Right forelimb (tissue), 1 donor: ENCODE results near the gene AUTS2.

Experiments used
- DNase-seq: peaks from one replicate; pipeline ENCODE4 v3.0.0-alpha.2; 2018

The AUTS2 gene

DNA sequence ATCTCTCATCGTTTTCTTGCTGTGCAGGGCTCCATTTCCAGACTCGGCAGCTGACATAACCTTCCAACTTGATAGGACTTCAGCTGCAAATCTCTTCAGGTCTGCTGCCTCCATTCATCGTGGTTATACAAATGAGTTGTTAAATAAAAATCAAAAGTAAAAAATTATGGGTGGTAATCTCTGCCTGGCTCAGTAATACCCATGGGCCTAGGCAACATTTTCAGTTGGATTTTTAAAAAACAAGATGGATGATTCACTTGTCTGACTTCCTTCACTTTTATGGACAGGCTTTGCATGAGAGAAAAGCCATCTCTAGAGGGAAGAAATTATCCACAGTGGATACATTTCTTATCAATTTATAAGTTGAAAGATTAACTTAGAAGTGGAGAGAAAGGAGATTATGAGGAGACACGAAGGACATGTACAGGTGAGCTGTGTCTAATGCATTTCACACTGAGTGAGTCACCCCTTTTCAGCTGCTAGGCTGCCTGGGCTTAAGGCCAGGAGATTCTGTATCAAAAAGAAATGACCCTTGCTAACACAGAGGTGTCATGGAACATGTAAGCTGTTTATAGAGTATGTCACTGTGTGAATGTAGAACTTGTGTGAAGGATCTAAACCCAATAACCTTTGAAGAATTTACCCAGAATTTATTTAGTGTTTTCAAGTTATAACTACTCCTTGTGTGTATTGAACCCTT is 495.1 kb downstream of the AUTS2 start:
- DNase-seq: no peak

GRCh38 chr7:70094831-70095230 is 496.6 kb downstream of the AUTS2 start:
- no peak for DNase-seq

DNA sequence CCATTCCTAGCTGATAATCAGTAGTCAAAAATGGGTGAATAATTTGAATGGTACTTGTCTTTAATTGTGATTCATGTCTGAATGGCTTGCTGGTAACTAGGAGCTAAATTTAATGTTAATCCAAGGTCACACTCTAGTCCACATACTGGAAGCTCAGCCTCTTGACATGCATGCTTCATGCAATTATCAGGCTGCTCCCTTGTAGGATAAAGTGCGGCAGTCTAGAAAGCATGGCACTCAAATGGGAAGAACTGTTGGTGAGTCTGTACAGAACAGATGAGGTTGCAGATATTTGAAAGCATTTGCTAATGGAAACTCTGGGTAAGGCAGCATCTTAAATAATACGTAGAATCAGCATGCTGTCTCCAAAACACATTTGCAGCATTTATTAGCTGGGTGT is 499.4 kb downstream of the AUTS2 start:
- DNase-seq: no peak

- no peak for DNase-seq
Measured at GRCh38 chr7:70098133-70098561, 499.9 kb downstream of the AUTS2 start.

- no peak for DNase-seq
Measured at GRCh38 chr7:70098905-70099672, 500.8 kb downstream of the AUTS2 start.

GRCh38 chr7:70104243-70104642 is 506.0 kb downstream of the AUTS2 start:
- DNase-seq: no peak

GRCh38 chr7:70113078-70113477 is 514.8 kb downstream of the AUTS2 start:
- DNase-seq: no peak

DNA sequence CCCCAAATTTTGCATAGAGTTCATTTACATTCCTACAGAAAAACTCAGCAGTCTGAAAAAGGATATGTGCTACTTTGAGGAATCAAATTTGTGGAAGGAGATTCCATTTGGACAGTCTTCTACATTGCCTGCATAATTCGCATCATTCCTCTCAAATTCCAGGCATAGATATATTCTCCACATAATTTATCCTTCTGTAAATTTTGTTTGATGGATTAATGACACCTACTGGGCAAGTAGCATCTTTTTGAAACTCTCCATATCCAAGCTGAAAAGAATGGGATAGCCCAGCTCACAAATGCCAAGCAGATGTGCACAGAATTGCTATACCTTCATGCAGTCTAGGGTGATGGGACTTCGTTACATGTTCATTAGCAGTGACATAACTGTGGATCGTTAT is 515.3 kb downstream of the AUTS2 start:
- DNase-seq: no peak

DNA sequence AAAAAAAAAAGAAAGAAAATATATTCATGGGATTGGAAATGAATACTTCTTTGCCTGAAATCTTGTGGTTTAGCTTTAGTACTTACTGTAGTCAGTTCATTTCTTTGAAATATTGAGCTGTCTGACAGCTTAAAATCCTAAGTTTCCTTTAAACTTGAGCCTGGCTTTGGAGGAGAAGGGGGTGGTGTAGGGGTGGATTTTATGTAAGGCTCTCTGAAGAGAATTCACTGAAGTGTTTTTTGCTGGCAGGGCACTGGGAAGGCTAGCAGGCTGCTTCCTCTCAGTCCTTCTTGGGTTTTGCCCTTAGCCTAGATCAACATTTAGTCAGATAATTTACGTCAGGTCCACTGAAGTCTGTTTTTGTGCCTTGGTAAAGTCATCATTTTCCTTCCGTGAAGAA is 516.5 kb downstream of the AUTS2 start:
- DNase-seq: no peak

DNA sequence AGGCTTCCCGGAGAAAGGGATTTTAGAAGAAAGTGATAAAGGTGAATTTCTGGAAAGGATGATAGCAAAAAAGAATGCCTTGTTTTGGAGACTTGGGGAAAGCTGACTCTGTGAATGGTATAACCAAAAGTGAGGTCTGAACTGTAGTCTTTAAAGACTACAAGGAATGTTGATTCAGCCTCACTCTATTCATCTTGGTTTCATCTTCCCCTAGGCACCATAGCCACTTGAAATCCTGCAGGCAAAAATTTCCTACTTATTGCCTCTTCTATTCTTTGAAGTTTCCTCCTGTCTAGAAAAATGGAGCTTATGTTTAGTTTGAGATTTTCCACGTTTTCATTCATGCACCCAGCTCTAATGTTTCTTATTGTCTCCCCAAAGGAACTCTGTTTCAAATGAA is 518.0 kb downstream of the AUTS2 start:
- no peak for DNase-seq

- DNase-seq: no peak
Measured at GRCh38 chr7:70116867-70117266, 518.6 kb downstream of the AUTS2 start.

DNA sequence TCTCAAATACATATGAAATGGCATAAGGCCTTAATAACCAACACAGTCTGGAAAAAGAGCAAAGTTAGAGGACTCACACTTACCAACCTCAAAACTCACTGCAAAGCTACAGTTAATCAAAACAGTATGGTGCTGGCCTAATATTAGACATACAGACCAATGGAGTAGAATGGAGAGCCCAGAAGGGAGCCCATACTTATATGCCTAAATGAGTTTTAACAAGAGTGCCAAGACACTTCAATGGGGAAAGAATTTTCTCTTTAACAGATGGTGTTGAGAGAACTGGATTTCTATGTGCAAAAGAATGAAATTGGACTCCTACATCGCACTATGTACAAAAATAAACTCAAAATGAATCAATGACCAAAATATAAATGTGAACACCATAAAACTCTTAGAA is 522.6 kb downstream of the AUTS2 start:
- no peak for DNase-seq

DNA sequence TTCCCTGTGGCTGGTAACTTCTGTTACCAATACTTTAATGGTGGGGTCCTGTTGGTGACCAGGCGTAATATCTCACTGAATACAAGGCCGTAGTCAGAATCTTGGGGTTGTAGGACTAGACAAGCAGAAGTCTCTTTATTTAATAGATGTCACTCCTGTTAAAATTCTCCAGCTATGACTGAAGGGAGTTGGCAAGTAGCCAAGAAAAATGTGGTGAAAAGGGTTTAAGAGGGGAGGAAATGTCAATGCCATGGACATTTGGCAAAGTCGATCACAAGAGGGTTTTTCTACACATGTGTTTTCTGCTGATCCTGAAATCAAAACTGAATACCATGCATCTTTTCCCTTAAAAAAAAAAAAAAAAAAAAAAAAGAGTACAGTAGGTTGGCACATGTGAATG is 533.5 kb downstream of the AUTS2 start:
- DNase-seq: no peak

DNA sequence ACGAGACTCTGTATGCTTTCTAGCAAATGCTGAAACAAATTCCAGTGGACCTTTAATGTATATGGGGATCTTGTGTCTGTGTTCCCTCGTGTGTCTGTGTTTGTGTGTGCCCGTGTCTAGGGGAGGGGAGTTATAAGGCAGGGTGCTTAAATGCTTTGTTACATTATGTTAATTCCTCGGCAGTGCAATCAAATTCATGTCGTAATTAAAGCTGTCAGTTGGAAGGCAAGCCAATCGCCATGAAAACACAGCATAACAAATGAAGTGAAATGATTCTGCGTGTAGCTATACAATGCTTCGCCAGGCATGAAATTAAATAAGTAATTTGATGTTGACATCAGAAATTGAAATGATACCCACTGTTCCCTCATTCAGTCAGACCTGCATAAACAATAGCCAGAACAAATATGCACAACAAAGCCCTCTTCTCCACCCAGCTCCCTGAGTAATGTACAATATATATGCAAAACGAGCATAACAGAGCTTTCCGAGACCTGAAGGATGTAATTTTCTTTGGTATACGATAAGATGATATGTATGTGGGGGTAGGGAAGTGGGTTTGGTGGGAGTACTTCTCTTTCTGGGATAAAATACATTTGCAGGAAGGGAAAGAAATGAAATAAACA is 534.1 kb downstream of the AUTS2 start:
- no peak for DNase-seq

- no peak for DNase-seq
Measured at GRCh38 chr7:70132852-70133690, 534.8 kb downstream of the AUTS2 start.

DNA sequence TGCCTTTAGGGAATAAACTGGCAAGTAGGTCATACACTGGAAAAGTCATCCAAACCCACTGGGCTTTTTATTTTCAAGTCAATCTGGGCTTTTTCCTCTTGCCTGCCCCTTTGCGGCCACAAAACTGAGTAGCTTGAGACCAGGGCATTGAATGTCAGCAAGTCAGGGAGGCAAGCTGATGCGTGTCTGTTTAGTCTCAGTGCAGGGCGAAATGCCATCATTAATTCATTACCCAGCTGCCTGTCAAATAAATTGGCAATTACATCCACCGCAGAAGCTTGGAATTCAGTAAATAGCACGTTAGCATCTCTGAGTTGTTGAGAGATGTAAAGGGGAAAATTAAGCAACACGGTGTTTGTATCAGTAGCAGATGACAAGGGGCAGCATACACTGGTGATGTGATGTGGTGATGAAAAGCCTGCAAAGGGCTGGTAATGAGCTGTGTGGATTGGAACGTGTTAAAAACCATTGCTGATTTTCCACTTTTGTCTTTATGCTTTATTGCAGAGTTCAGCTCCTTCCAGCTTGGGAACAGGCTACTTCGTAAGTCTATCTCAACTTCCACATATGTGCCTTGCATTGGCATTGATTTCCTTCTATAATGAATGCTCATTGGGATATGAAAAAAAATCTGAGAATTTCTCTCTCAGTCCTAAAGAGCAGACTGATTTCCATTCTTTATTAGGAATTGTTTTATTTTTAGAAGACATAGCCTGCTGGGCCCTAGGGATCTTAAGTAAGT is 535.9 kb downstream of the AUTS2 start:
- DNase-seq: no peak

GRCh38 chr7:70135656-70136055 is 537.4 kb downstream of the AUTS2 start:
- no peak for DNase-seq

- no peak for DNase-seq
Measured at GRCh38 chr7:70137126-70137525, 538.9 kb downstream of the AUTS2 start.

GRCh38 chr7:70142247-70142932 is 544.1 kb downstream of the AUTS2 start:
- no peak for DNase-seq

DNA sequence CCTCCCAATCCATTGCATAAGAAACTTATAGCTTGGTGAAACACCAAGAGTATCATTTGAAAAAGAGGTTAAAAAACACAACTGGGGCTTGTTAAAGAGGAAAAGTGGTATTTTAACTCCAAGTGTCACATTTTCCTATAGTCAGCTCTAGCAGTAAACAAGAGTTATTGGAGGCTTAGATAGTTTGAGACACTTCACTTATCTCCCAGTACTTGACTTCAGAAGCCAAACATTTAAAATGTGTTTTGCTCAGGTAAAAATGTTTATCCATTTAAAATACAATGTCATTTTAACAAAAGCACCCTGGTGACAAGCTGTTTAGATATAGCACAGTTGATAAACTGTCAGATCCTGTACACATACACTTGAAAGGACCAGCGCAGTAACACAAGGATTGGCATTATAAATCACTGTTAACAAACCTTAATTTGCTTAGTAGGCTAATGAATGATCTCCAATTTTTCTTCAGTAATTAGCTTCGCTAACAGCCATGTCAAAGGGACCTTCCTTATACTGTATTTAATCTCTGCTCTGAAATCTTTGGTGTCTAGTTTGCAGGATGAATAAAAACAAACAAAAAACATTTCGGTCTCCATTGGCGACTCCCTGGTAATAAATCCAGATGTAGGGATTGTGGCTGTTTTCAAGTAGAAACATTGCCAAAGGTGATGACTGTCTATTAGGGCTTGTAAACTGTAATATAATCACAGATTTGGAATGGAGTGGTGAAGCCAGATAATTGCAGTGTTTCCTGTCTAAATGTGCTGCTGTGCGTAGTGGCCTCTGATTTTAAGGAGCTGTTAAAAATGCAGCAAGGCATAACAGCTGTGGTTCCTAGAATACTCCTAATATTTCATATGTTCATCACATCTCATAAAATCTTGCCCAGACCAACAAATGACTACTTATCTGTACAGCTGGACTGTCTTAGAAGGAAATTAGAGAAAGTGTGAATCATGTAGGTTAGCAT is 545.1 kb downstream of the AUTS2 start:
- DNase-seq: no peak

GRCh38 chr7:70148997-70149396 is 550.7 kb downstream of the AUTS2 start:
- no peak for DNase-seq
